OCI-LY1 (cell line): ENCODE results near the gene KCNIP2.

Experiments used
- H2AFZ ChIP-seq: fragments of 200-600 bp; sonication (generic), shearing (Covaris generic); 2 replicates; pipeline ENCODE4 v1.6.0; 2014; ENCODE audit warnings: antibody characterized with exemption, mild to moderate bottlenecking, low read length
- H3F3A ChIP-seq: fragments of 200-600 bp; sonication (generic), shearing (Covaris generic); 2 replicates; pipeline ENCODE4 v1.6.0; 2014; ENCODE audit warnings: mild to moderate bottlenecking, antibody characterized with exemption, low read length, moderate library complexity; ENCODE audit not compliant: insufficient read depth
- H3K27ac ChIP-seq: fragments of 200-600 bp; sonication (generic); 2 replicates; pipeline ENCODE4 v1.5.1; 2014; ENCODE audit warnings: low read length, mixed run types, mild to moderate bottlenecking, low read depth; ENCODE audit not compliant: poor library complexity, severe bottlenecking
- H3K27me3 ChIP-seq: fragments of 200-600 bp; sonication (generic); 2 replicates; pipeline ENCODE4 v1.6.0; 2014; ENCODE audit warnings: antibody characterized with exemption, mild to moderate bottlenecking, low read length, moderate library complexity; ENCODE audit not compliant: insufficient read depth
- H3K36me3 ChIP-seq: fragments of 200-600 bp; sonication (generic); 2 replicates; pipeline ENCODE4 v1.6.1; 2014; ENCODE audit warnings: mild to moderate bottlenecking, antibody characterized with exemption, low read length, moderate library complexity, mixed read lengths; ENCODE audit not compliant: insufficient read depth
- H3K4me1 ChIP-seq: fragments of 200-600 bp; sonication (generic); 2 replicates; pipeline ENCODE4 v1.5.1; 2014; ENCODE audit warnings: mild to moderate bottlenecking, low read length, moderate library complexity; ENCODE audit not compliant: insufficient read depth, severe bottlenecking
- H3K4me2 ChIP-seq: fragments of 200-600 bp; sonication (generic), shearing (Covaris generic); 2 replicates; pipeline ENCODE4 v1.6.1; 2014; ENCODE audit warnings: low read length
- H3K4me3 ChIP-seq: fragments of 200-600 bp; sonication (generic); 2 replicates; pipeline ENCODE4 v1.5.1; 2014; ENCODE audit warnings: low read length, low read depth, mild to moderate bottlenecking, mixed read lengths; ENCODE audit not compliant: poor library complexity, severe bottlenecking
- H3K79me2 ChIP-seq: fragments of 200-600 bp; shearing (Covaris generic); 2 replicates; pipeline ENCODE4 v1.6.1; 2016; ENCODE audit warnings: mixed run types, low read length, mixed read lengths; ENCODE audit not compliant: insufficient read depth
- H3K9ac ChIP-seq: fragments of 200-600 bp; sonication (generic), shearing (Covaris generic); 2 replicates; pipeline ENCODE4 v1.6.1; 2014; ENCODE audit warnings: mild to moderate bottlenecking, low read length, mixed read lengths
- H3K9me2 ChIP-seq: fragments of 200-600 bp; sonication (generic), shearing (Covaris generic); 2 replicates; pipeline ENCODE4 v1.6.1; 2014; ENCODE audit warnings: low read depth, mild to moderate bottlenecking, low read length, mixed read lengths
- H3K9me3 ChIP-seq: fragments of 200-600 bp; shearing (Covaris generic); 2 replicates; pipeline ENCODE4 v1.6.1; 2014; ENCODE audit warnings: low read length, mixed read lengths
- H4K20me1 ChIP-seq: fragments of 200-600 bp; sonication (generic), shearing (Covaris generic); 2 replicates; pipeline ENCODE4 v1.6.0; 2016; ENCODE audit warnings: mild to moderate bottlenecking, low read length; ENCODE audit not compliant: insufficient read depth
- EZH2 ChIP-seq: fragments of 200-600 bp; sonication (generic), shearing (Covaris generic); IDR thresholded peaks from 2 replicates; pipeline ENCODE4 v1.8.0; 2017; ENCODE audit warnings: borderline replicate concordance, mixed run types, mild to moderate bottlenecking, antibody characterized with exemption, low read length, moderate library complexity, mixed read lengths
- TF ChIP-seq, protein P1 (sequence below): fragments of 200-600 bp; sonication (generic), shearing (Covaris generic); IDR thresholded peaks from 2 replicates; pipeline ENCODE4 v1.5.1; 2017; ENCODE audit warnings: mild to moderate bottlenecking, antibody characterized with exemption, low read length, moderate library complexity, mixed read lengths

KCNIP2 gene

DNA sequence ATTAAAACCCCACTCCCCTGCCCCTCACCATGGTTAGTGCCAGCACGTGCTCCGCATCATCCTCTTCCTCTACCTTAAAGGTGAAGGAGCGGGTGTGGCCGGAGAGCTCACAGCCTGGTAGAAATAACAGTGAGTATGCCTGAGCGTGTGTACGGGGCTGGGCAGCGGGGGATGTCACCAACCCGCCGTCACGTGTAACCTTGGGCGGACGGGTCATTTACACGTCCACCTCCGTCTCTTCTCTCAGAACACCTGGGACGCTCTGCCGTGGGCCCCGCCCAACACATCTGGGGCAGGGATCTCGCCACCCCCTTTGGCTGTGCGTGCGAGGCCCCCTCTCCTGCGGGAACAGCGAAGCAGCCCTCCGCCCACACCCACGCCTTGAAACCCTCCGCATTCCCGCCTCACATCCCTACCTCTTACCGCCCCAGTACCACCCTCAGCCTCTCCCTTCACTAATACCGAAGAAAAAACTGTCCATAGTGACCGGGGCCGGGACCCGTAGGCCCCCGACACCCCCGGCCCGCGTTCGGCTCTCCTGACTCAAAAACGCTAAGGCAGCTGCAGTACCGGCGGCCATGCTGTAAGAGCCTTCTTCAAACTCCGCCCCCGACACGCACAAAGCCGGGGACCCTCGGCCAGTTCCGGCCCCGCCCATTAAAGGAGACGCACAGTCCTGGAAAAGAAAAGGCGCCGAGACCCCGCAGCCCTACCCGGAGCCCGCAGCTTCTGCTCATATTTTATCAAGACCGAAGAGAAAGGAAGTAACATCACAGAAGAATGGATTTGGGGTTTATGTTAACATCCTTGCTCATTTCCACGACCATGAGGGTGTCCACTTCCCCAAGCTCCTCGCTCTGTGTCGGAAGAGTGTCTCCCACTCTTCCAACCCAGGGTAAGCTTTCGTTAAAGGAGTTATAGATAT lies 60.5 kb downstream of the KCNIP2 start, which contains the start of gene NPM3:
NPM3 (minus strand) TSS at position 636 of the 925 bp plus-strand sequence; CDS start at position 580, 56 bp downstream.
- H4K20me1 ChIP-seq, result no peaks in the 10 kb centered on the region
- H3K4me2 ChIP-seq, result peak within 1 kb of the TSS; percentile 85
- no peak within 1 kb of the TSS for H2AFZ ChIP-seq
- peak within 1 kb of the TSS; percentile 59 for H3K27ac ChIP-seq
- H3K79me2 ChIP-seq, result no peaks in the 10 kb centered on the region
- peak within 1 kb of the TSS; percentile 82 for H3K4me3 ChIP-seq
- no peaks in the 10 kb centered on the region for H3K27me3 ChIP-seq
- peak within 1 kb of the TSS; percentile 83 for H3K9ac ChIP-seq
- TF ChIP-seq EZH2, result no peak
- TF ChIP-seq, protein P1, sequence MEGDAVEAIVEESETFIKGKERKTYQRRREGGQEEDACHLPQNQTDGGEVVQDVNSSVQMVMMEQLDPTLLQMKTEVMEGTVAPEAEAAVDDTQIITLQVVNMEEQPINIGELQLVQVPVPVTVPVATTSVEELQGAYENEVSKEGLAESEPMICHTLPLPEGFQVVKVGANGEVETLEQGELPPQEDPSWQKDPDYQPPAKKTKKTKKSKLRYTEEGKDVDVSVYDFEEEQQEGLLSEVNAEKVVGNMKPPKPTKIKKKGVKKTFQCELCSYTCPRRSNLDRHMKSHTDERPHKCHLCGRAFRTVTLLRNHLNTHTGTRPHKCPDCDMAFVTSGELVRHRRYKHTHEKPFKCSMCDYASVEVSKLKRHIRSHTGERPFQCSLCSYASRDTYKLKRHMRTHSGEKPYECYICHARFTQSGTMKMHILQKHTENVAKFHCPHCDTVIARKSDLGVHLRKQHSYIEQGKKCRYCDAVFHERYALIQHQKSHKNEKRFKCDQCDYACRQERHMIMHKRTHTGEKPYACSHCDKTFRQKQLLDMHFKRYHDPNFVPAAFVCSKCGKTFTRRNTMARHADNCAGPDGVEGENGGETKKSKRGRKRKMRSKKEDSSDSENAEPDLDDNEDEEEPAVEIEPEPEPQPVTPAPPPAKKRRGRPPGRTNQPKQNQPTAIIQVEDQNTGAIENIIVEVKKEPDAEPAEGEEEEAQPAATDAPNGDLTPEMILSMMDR, result no peak
- no peaks in the 10 kb centered on the region for H3K9me2 ChIP-seq
- no peaks in the 10 kb centered on the region for H3K9me3 ChIP-seq
- peaks cover 45% of the 10 kb centered on the region for H3K4me1 ChIP-seq
- H3F3A ChIP-seq, result no peaks in the 10 kb centered on the region
- H3K36me3 ChIP-seq, result peaks cover 14% of the 10 kb centered on the region

DNA sequence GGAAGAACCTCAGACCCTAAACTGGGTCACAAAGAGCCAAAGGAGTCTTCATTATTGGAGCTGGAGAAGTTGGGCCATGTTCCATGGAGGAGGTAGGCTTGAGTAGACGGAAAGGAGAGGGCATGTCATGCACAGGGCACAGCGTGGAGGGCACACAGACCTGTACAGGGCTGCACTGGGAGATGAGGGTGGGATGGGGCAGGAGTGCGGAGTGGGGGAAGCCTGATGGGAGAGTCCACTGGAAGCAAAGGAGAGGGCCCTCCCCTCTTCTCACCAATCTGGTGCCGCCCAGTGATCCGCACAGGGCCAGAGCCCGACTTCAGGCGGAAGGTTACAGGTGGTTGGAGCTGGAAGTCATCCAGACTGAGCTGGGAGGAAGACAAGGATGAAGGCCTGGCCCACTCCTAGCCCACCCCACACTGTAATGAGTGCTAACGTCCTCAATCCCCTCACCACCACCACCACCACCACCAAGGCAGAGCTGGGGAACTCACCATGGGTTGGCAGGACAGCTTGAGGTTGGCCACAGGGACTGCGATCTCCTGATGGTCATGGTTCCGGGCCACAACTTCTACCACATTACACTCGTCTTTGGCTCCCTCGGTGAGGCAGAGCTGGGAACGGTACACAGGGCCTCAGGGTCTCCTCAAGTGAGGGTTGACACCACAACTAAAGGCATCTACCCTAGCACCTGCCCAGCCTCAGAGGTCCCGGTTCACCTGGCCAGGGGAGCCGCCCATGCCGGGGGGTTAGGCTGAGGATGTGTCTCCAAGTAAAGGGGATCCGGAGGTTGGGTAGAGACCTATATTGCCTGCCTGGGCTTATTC lies 61.4 kb downstream of the KCNIP2 start:
- no peaks in the 10 kb centered on the region for H3K9me3 ChIP-seq
- H3F3A ChIP-seq, result no peaks in the 10 kb centered on the region
- peaks cover 45% of the 10 kb centered on the region for H3K4me1 ChIP-seq
- no peaks in the 10 kb centered on the region for H3K9me2 ChIP-seq
- no peak overlapping the region for H2AFZ ChIP-seq
- TF ChIP-seq EZH2, result no peak
- TF ChIP-seq, protein P1, result no peak
- peak overlapping the region; percentile 82 for H3K4me3 ChIP-seq
- peak overlapping the region; percentile 85 for H3K4me2 ChIP-seq
- H3K9ac ChIP-seq, result peak overlapping the region; percentile 83
- no peaks in the 10 kb centered on the region for H3K27me3 ChIP-seq
- H3K36me3 ChIP-seq, result peaks cover 18% of the 10 kb centered on the region
- peak overlapping the region; percentile 59 for H3K27ac ChIP-seq
- no peaks in the 10 kb centered on the region for H3K79me2 ChIP-seq
- no peaks in the 10 kb centered on the region for H4K20me1 ChIP-seq

DNA sequence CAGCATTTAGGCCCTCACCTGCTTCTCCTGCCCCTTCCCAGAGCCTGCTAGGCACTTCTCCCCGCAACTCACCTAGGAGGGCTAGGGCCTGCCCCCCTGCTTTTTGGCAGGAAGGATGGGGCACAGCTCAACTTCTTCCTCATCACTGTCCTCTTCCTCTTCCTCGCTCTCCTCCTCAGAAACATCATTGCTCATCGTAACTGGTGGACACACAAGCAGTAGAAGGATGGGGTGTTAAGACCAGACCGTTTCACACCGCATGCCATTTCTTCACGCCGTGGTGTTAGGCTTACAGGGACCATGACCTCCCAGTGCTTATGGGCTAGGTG lies 62.0 kb downstream of the KCNIP2 start:
- H3K36me3 ChIP-seq, result peaks cover 16% of the 10 kb centered on the region; the same call in 1 of the 2 replicates
- no peak overlapping the region for H2AFZ ChIP-seq
- peak overlapping the region; percentile 85 for H3K4me2 ChIP-seq
- no peaks in the 10 kb centered on the region for H3K9me2 ChIP-seq
- TF ChIP-seq, protein P1, result no peak
- TF ChIP-seq EZH2, result no peak
- peaks cover 45% of the 10 kb centered on the region for H3K4me1 ChIP-seq
- H3K27me3 ChIP-seq, result no peaks in the 10 kb centered on the region
- no peaks in the 10 kb centered on the region for H3F3A ChIP-seq
- H3K9ac ChIP-seq, result peak overlapping the region; percentile 83; the same call in 1 of the 2 replicates
- no peak overlapping the region for H3K27ac ChIP-seq
- no peaks in the 10 kb centered on the region for H3K79me2 ChIP-seq
- H4K20me1 ChIP-seq, result no peaks in the 10 kb centered on the region
- no peaks in the 10 kb centered on the region for H3K9me3 ChIP-seq
- peak overlapping the region; percentile 82 for H3K4me3 ChIP-seq
